Muscle of back (tissue), 11 donors: ENCODE data around the gene SCFD2. TPM values are rescaled to one million over a fixed set of nuclear protein-coding genes. Genes with fewer than 3 reads are reported as not detected.
"Not testable (repeated sequence)": the region's sequence is repeated elsewhere in the genome, so short reads cannot be mapped to it uniquely, and the experiment has no call there.

Experiments
- DNase-seq, 3 donors: peaks; one replicate each; pipeline versions ENCODE4 v3.0.0 to v3.0.0-alpha.2; 2013
- polyA plus RNA-seq, 10 donors: library from polyadenylated mRNA; unstranded; fragments of 120-200 nt; gene quantifications; one replicate each; pipeline ENCODE4 v1.2.1, GENCODE V29; 2013; ENCODE audit not compliant: insufficient read length in 10 of 10

The SCFD2 gene
- polyA plus RNA-seq, 10 donors: 9.9 to 13.4 (median 11.3) TPM

GRCh38 chr4:52836678-52837077 lies 529.2 kb downstream of the SCFD2 start:
- DNase-seq: no peak

GRCh38 chr4:52836120-52836519 lies 529.7 kb downstream of the SCFD2 start:
- DNase-seq: no peak

GRCh38 chr4:52834641-52835456 lies 531.0 kb downstream of the SCFD2 start:
- DNase-seq: not testable (repeated sequence)

GRCh38 chr4:52833941-52834525 lies 531.8 kb downstream of the SCFD2 start:
- no peak for DNase-seq

GRCh38 chr4:52825460-52826090 lies 540.3 kb downstream of the SCFD2 start:
- no peak for DNase-seq

- peak; percentile 56 to 74 (median 60) for DNase-seq
Observed at GRCh38 chr4:52824603-52825459, 541.0 kb downstream of the SCFD2 start.

GRCh38 chr4:52824270-52824602 lies 541.6 kb downstream of the SCFD2 start:
- DNase-seq: no peak

GRCh38 chr4:52823702-52824092 lies 542.2 kb downstream of the SCFD2 start:
- DNase-seq: no peak

Other genes starting within 250 kb of the SCFD2 start
- gene FIP1L1, start 11.6 kb upstream of the SCFD2 start, polyA plus RNA-seq: 10 to 100 TPM; 38.9 to 49.7 (median 46.0) TPM
- gene LNX1, start 225.4 kb upstream of the SCFD2 start, polyA plus RNA-seq: 1 to 10 TPM; 3.5 to 6.0 (median 4.4) TPM